Measurements from ENCODE around the gene EXTL2. TPM values are rescaled to one million over a fixed set of nuclear protein-coding genes. Genes with fewer than 3 reads are reported as not detected.
"Not testable (repeated sequence)": the region's sequence is repeated elsewhere in the genome, so short reads cannot be mapped to it uniquely, and the experiment has no call there.

The EXTL2 gene
- total RNA-seq = 1 to 10 TPM; 2.0 to 2.6 TPM

GRCh38 chr1:100894603-100895539 lies at the start of gene EXTL2:
TSS of gene EXTL2 (minus strand) at chr1:100894842. CDS start at chr1:100888757, 6,085 bp downstream.
- H3K36me3 Mint-ChIP-seq (ENCODE audit: low read depth) = peaks cover 42% of the 10 kb centered on the region
- H3K27ac Mint-ChIP-seq = peak within 1 kb of the TSS; percentile 97
- peaks cover 16% of the 10 kb centered on the region for H3K9me3 Mint-ChIP-seq (ENCODE audit: insufficient read depth)
- H3K27me3 Mint-ChIP-seq (ENCODE audit: low read depth) = no peaks in the 10 kb centered on the region
- H3K4me3 Mint-ChIP-seq = peak within 1 kb of the TSS; percentile 99
- ChIA-PET CTCF (interaction anchor here (0.8 to 2.6 kb wide), 7 partner anchors 21 to 436 kb away, joined by 4 to 9 read pairs (median 6); no protein-coding TSS in a partner anchor), POLR2A (interaction anchor here (0.6 to 1.7 kb wide), 5 partner anchors 17 to 451 kb away, joined by 3 to 5 read pairs (median 3); no protein-coding TSS in a partner anchor)
- DNase-seq (peak; percentile 68), ATAC-seq (peak; percentile 34)
- peaks cover 43% of the 10 kb centered on the region for H3K4me1 Mint-ChIP-seq (ENCODE audit: low read depth)

- no peak overlapping the region for H3K27ac Mint-ChIP-seq
- H3K4me3 Mint-ChIP-seq = no peak overlapping the region
- H3K27me3 Mint-ChIP-seq (ENCODE audit: low read depth) = no peaks in the 10 kb centered on the region
- POLR2A ChIA-PET = interaction anchor here (0.9 kb wide), 1 partner anchor 10 kb away, joined by 3 read pairs; no protein-coding TSS in a partner anchor
- H3K4me1 Mint-ChIP-seq (ENCODE audit: low read depth) = peaks cover 58% of the 10 kb centered on the region
- ATAC-seq = no peak
- H3K36me3 Mint-ChIP-seq (ENCODE audit: low read depth) = peaks cover 85% of the 10 kb centered on the region
- no peak for DNase-seq
- H3K9me3 Mint-ChIP-seq (ENCODE audit: insufficient read depth) = peaks cover 20% of the 10 kb centered on the region
- CTCF ChIA-PET = interaction anchor here (3.4 kb wide), 1 partner anchor 345 kb away, joined by 12 read pairs; no protein-coding TSS in a partner anchor
These were observed 48.9 kb upstream of the EXTL2 start for GRCh38 chr1:100943533-100943932.

GRCh38 chr1:100942304-100943046 lies 47.8 kb upstream of the EXTL2 start:
- Mint-ChIP-seq H3K4me1 (ENCODE audit: low read depth) (peaks cover 48% of the 10 kb centered on the region), H3K9me3 (ENCODE audit: insufficient read depth) (peaks cover 19% of the 10 kb centered on the region), H3K27me3 (ENCODE audit: low read depth) (no peaks in the 10 kb centered on the region), H3K36me3 (ENCODE audit: low read depth) (peaks cover 85% of the 10 kb centered on the region), H3K27ac (no peak overlapping the region), H3K4me3 (no peak overlapping the region)
- CTCF ChIA-PET = interaction anchor here (0.6 to 3.4 kb wide), 5 partner anchors 85 to 376 kb away, joined by 3 to 12 read pairs (median 4); no protein-coding TSS in a partner anchor
- DNase-seq (no peak), ATAC-seq (no peak)
- POLR2A ChIA-PET = interaction anchor here (0.8 to 0.9 kb wide), 2 partner anchors 11 to 17 kb away, joined by 3 read pairs; no protein-coding TSS in a partner anchor

- Mint-ChIP-seq H3K4me3 (no peak overlapping the region), H3K4me1 (ENCODE audit: low read depth) (peaks cover 40% of the 10 kb centered on the region), H3K36me3 (ENCODE audit: low read depth) (peaks cover 82% of the 10 kb centered on the region), H3K27ac (peak overlapping the region; percentile 80), H3K9me3 (ENCODE audit: insufficient read depth) (peaks cover 18% of the 10 kb centered on the region), H3K27me3 (ENCODE audit: low read depth) (no peaks in the 10 kb centered on the region)
- ATAC-seq = peak; percentile 23
- POLR2A ChIA-PET = no interaction called here
- CTCF ChIA-PET = interaction anchor here (0.8 to 3.4 kb wide), 5 partner anchors 19 to 368 kb away, joined by 3 to 12 read pairs (median 4); no protein-coding TSS in a partner anchor
- no peak for DNase-seq
These were observed 47.1 kb upstream of the EXTL2 start for GRCh38 chr1:100941580-100942216.

GRCh38 chr1:100941098-100941527 lies 46.5 kb upstream of the EXTL2 start:
- H3K27ac Mint-ChIP-seq = peak overlapping the region; percentile 80
- POLR2A ChIA-PET = interaction anchor here (0.7 to 1.5 kb wide), 2 partner anchors 14 to 369 kb away, joined by 3 to 5 read pairs; no protein-coding TSS in a partner anchor
- H3K27me3 Mint-ChIP-seq (ENCODE audit: low read depth) = no peaks in the 10 kb centered on the region
- CTCF ChIA-PET = interaction anchor here (1.3 to 3.4 kb wide), 6 partner anchors 8 to 368 kb away, joined by 3 to 12 read pairs (median 5); no protein-coding TSS in a partner anchor
- peaks cover 35% of the 10 kb centered on the region for H3K4me1 Mint-ChIP-seq (ENCODE audit: low read depth)
- DNase-seq (no peak), ATAC-seq (peak; percentile 44)
- peaks cover 82% of the 10 kb centered on the region for H3K36me3 Mint-ChIP-seq (ENCODE audit: low read depth)
- H3K4me3 Mint-ChIP-seq = peak overlapping the region; percentile 64
- H3K9me3 Mint-ChIP-seq (ENCODE audit: insufficient read depth) = peaks cover 18% of the 10 kb centered on the region

- H3K27ac Mint-ChIP-seq = no peak overlapping the region
- ChIA-PET POLR2A (no interaction called here), CTCF (no interaction called here)
- H3K4me3 Mint-ChIP-seq = no peak overlapping the region
- no peak for DNase-seq
- H3K4me1 Mint-ChIP-seq (ENCODE audit: low read depth) = peaks cover 30% of the 10 kb centered on the region
- peaks cover 75% of the 10 kb centered on the region for H3K36me3 Mint-ChIP-seq (ENCODE audit: low read depth)
- H3K9me3 Mint-ChIP-seq (ENCODE audit: insufficient read depth) = peaks cover 21% of the 10 kb centered on the region
- no peaks in the 10 kb centered on the region for H3K27me3 Mint-ChIP-seq (ENCODE audit: low read depth)
- no peak for ATAC-seq
These were observed 41.7 kb upstream of the EXTL2 start for GRCh38 chr1:100936194-100936967.

- Mint-ChIP-seq H3K4me1 (ENCODE audit: low read depth) (peaks cover 39% of the 10 kb centered on the region), H3K36me3 (ENCODE audit: low read depth) (peaks cover 71% of the 10 kb centered on the region), H3K9me3 (ENCODE audit: insufficient read depth) (peaks cover 16% of the 10 kb centered on the region)
- DNase-seq; H3K27ac Mint-ChIP-seq; H3K27me3 Mint-ChIP-seq (ENCODE audit: low read depth); ATAC-seq; H3K4me3 Mint-ChIP-seq: not testable (repeated sequence)
- ChIA-PET CTCF (interaction anchor here (2.3 kb wide), 1 partner anchor 354 kb away, joined by 14 read pairs; no protein-coding TSS in a partner anchor), POLR2A (interaction anchor here (1.5 kb wide), 1 partner anchor 16 kb away, joined by 4 read pairs; no protein-coding TSS in a partner anchor)
These were observed 38.9 kb upstream of the EXTL2 start for GRCh38 chr1:100933555-100933954.

- H3K4me1 Mint-ChIP-seq (ENCODE audit: low read depth) = peaks cover 39% of the 10 kb centered on the region
- POLR2A ChIA-PET = interaction anchor here (1.4 kb wide), 1 partner anchor 306 kb away, joined by 4 read pairs; no protein-coding TSS in a partner anchor
- no peak overlapping the region for H3K27ac Mint-ChIP-seq
- H3K4me3 Mint-ChIP-seq = no peak overlapping the region
- peaks cover 55% of the 10 kb centered on the region for H3K36me3 Mint-ChIP-seq (ENCODE audit: low read depth)
- CTCF ChIA-PET = interaction anchor here (0.7 to 2.3 kb wide), 5 partner anchors 23 to 356 kb away, joined by 3 to 14 read pairs (median 3); no protein-coding TSS in a partner anchor
- DNase-seq = no peak
- peaks cover 10% of the 10 kb centered on the region for H3K9me3 Mint-ChIP-seq (ENCODE audit: insufficient read depth)
- H3K27me3 Mint-ChIP-seq (ENCODE audit: low read depth) = no peaks in the 10 kb centered on the region
- no peak for ATAC-seq
These were observed 37.1 kb upstream of the EXTL2 start for GRCh38 chr1:100931716-100932115.

GRCh38 chr1:100930494-100930893 lies 35.9 kb upstream of the EXTL2 start:
- peaks cover 45% of the 10 kb centered on the region for H3K4me1 Mint-ChIP-seq (ENCODE audit: low read depth)
- POLR2A ChIA-PET = interaction anchor here (3.9 kb wide), 1 partner anchor 307 kb away, joined by 31 read pairs; the partner anchor contains the start of gene S1PR1

GRCh38 chr1:100928128-100928527 lies 33.5 kb upstream of the EXTL2 start:
- DNase-seq (no peak), ATAC-seq (peak; percentile 36)
- peaks cover 48% of the 10 kb centered on the region for H3K4me1 Mint-ChIP-seq (ENCODE audit: low read depth)
- peaks cover 50% of the 10 kb centered on the region for H3K36me3 Mint-ChIP-seq (ENCODE audit: low read depth)
- no peak overlapping the region for H3K4me3 Mint-ChIP-seq
- no peaks in the 10 kb centered on the region for H3K27me3 Mint-ChIP-seq (ENCODE audit: low read depth)
- H3K27ac Mint-ChIP-seq = no peak overlapping the region
- H3K9me3 Mint-ChIP-seq (ENCODE audit: insufficient read depth) = peaks cover 3% of the 10 kb centered on the region
- CTCF ChIA-PET = interaction anchor here (0.8 to 2.6 kb wide), 10 partner anchors 12 to 381 kb away, joined by 3 to 9 read pairs (median 4); no protein-coding TSS in a partner anchor
- POLR2A ChIA-PET = interaction anchor here (1.2 to 3.9 kb wide), 3 partner anchors 21 to 381 kb away, joined by 3 to 31 read pairs (median 5); partner anchors contain the start of gene S1PR1

More at GRCh38 chr1:100930494-100930893, 35.9 kb upstream of the EXTL2 start:
- H3K27me3 Mint-ChIP-seq (ENCODE audit: low read depth) = no peaks in the 10 kb centered on the region
- ATAC-seq (no peak), DNase-seq (no peak)
- CTCF ChIA-PET = interaction anchor here (1.1 to 1.7 kb wide), 5 partner anchors 8 to 379 kb away, joined by 3 to 10 read pairs (median 6); no protein-coding TSS in a partner anchor
- H3K27ac Mint-ChIP-seq = no peak overlapping the region
- peaks cover 13% of the 10 kb centered on the region for H3K9me3 Mint-ChIP-seq (ENCODE audit: insufficient read depth)
- peak overlapping the region; percentile 7 for H3K4me3 Mint-ChIP-seq
- peaks cover 53% of the 10 kb centered on the region for H3K36me3 Mint-ChIP-seq (ENCODE audit: low read depth)

All from activated CD8-positive, alpha-beta T cell treated with anti-CD3 and anti-CD28 coated beads, Interleukin-2, amount 10 ng/mL, durations not matched to agents 7 days and 5 days (primary cell).